Activated CD4-positive, alpha-beta T cell treated with anti-CD3 and anti-CD28 coated beads, Interleukin-2, amount 10 ng/mL, durations not matched to agents 24 days and 14 days (primary cell): Measurements from ENCODE around the gene CCDC88C. TPM values are rescaled to one million over a fixed set of nuclear protein-coding genes. Genes with fewer than 3 reads are reported as not detected.

Experiments used
- DNase-seq: peaks from one replicate; pipeline ENCODE4 v3.0.0; 2022
- H3K27ac Mint-ChIP-seq: one replicate; pipeline ENCODE4 v1.8.0; 2022; ENCODE audit warnings: mild to moderate bottlenecking, mixed read lengths
- H3K27me3 Mint-ChIP-seq: one replicate; pipeline ENCODE4 v1.8.0; 2022; ENCODE audit warnings: mixed read lengths
- H3K36me3 Mint-ChIP-seq: one replicate; pipeline ENCODE4 v1.8.0; 2022; ENCODE audit warnings: low read depth, mild to moderate bottlenecking, mixed read lengths
- H3K4me1 Mint-ChIP-seq: one replicate; pipeline ENCODE4 v1.8.0; 2021; ENCODE audit warnings: mixed read lengths
- H3K4me3 Mint-ChIP-seq: one replicate; pipeline ENCODE4 v1.8.0; 2022; ENCODE audit warnings: mild to moderate bottlenecking, moderate library complexity, mixed read lengths
- H3K9me3 Mint-ChIP-seq: one replicate; pipeline ENCODE4 v1.8.0; 2021; ENCODE audit warnings: mixed read lengths
- intact Hi-C: fragments of 100-400 bp; cut with micrococcal nuclease; formaldehyde crosslinking; loops from one replicate; pipeline ENCODE4 v1.15.1; 2023
- total RNA-seq: library from RNA; stranded (reverse); gene quantifications from 2 replicates; pipeline ENCODE4 v1.2.3, GENCODE V29; 2022

The CCDC88C gene
- total RNA-seq, 1 donor from 2014 or later = 89.9 TPM

DNA sequence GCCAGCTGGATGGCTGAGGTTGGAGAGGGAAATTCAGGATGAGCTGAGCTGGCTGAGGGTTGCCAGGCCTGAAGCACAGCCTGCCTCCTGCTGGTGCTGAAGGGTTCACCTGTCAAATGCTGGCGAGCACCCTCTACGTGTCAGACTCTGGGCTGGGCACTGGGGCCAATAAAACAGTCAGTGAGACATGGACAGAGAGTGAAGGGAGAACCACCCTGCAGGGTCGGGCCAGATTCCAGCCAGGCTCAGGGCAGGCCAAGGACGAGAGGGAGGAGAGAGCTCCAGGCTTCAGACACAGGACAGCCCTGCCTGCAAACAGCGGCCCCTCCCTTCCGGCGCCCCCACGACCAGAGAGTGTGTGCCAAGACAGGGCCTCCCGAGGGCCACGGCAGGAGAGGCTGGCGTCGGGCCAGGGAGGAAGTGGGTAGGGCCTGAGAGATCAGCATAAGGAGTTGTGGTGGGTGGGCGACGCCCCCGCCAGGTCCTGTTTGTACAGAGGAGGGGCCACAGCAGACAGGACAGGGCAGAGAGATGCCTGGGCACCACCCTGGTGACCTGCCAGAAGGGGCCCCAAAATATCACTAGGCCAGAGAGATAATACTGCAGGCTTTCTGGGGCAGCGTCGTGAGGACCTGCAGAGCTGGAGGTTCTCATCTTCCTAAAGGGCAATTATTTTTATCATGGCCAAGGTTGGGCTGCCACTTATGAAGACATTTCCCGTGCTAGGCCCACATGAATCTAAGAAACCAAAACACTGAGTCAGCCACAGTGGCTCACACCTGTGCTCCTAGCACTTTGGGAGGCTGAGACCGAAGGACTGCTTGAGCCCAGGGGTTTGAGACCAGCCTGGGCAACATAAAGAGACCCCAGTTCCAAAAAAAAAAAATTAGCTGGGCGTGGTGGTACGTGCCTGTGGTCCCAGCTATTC, 100.0 kb downstream of the CCDC88C start:
- H3K36me3 Mint-ChIP-seq = peaks cover 55% of the 10 kb centered on the region
- DNase-seq = peak; percentile 90
- no peaks in the 10 kb centered on the region for H3K9me3 Mint-ChIP-seq
- peak overlapping the region; percentile 82 for H3K4me3 Mint-ChIP-seq
- H3K27ac Mint-ChIP-seq = peak overlapping the region; percentile 97
- peaks cover 54% of the 10 kb centered on the region for H3K4me1 Mint-ChIP-seq
- H3K27me3 Mint-ChIP-seq = no peaks in the 10 kb centered on the region
- intact Hi-C loops = loop anchor here (1.0 to 5.0 kb wide), 3 partner anchors 32 to 90 kb away; partner anchors contain the start of gene GPR68

DNA sequence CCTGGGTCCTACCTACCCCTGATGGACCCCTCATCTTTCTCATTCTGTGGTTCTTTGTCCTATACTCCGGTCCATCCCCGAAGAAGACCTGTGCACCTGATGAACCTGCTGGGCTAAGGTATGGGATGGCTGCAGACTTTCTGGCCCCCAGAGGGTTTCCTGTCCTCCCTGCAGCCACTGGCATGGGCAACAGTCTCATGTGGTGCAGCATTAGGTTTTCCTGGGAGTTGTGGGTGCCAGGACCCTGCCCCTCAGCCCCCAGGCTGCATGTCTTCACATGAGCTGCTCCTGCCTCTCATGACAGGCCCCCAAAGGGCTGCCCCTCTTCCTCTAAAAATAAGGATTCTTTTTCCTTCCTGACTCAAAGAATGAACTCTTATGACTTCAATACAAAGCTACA, 100.9 kb downstream of the CCDC88C start:
- peak overlapping the region; percentile 97 for H3K27ac Mint-ChIP-seq
- peaks cover 55% of the 10 kb centered on the region for H3K36me3 Mint-ChIP-seq
- no peaks in the 10 kb centered on the region for H3K27me3 Mint-ChIP-seq
- peaks cover 56% of the 10 kb centered on the region for H3K4me1 Mint-ChIP-seq
- H3K9me3 Mint-ChIP-seq = no peaks in the 10 kb centered on the region
- peak overlapping the region; percentile 82 for H3K4me3 Mint-ChIP-seq
- no peak for DNase-seq
- intact Hi-C loops = loop anchor here (1.0 to 5.0 kb wide), 5 partner anchors 8 to 100 kb away; partner anchors contain the start of gene GPR68

DNA sequence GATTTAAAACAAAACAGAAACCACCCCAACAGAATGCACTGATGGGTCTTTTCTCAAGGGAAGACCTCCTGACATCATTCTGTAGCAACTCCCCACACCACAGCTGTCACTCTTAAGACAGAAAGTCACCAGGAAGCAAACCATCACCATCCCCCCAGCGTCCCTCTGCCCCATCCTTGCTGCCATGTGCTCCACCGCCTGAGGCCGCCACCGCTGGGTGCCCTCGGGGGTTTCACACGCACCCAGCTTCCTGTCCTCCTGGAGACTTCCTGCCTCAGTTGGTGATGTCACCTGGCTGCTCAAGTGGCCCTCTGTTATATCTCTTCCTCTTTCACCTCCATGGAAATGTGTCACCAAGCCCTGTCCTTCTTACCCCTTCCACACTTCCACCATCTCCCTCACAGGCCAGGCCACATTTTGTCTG, 101.8 kb downstream of the CCDC88C start:
- Mint-ChIP-seq H3K4me3 (peak overlapping the region; percentile 82), H3K4me1 (peaks cover 64% of the 10 kb centered on the region), H3K27me3 (no peaks in the 10 kb centered on the region), H3K9me3 (no peaks in the 10 kb centered on the region), H3K36me3 (peaks cover 60% of the 10 kb centered on the region), H3K27ac (peak overlapping the region; percentile 97)
- intact Hi-C loops = loop anchor here (1.0 to 5.0 kb wide), 5 partner anchors 8 to 100 kb away; partner anchors contain the start of gene GPR68
- peak; percentile 95 for DNase-seq

DNA sequence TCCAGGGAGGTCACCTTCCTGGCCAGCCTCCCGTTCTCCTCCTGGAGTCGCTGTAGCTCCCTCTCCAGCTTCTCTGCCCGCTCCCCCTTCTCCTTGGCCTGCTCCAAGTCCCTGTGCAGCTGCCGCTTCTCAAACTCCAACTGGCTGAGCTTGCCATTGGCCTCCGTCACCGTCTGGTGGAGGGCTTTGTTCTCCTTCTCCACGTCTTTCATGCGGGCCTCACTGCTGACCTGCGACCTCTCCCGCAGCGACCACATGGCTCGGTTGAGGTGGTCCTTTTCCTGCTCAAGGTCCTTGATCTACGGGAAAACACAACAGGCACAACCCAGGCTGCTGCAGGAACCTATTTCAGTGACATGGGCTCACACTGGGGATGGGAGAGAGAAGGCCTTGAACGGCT, 103.8 kb downstream of the CCDC88C start:
- Mint-ChIP-seq H3K27me3 (no peaks in the 10 kb centered on the region), H3K36me3 (peaks cover 64% of the 10 kb centered on the region), H3K27ac (peak overlapping the region; percentile 83), H3K4me3 (peak overlapping the region; percentile 73), H3K4me1 (peaks cover 72% of the 10 kb centered on the region), H3K9me3 (no peaks in the 10 kb centered on the region)
- no peak for DNase-seq
- intact Hi-C loops = no loop called here

DNA sequence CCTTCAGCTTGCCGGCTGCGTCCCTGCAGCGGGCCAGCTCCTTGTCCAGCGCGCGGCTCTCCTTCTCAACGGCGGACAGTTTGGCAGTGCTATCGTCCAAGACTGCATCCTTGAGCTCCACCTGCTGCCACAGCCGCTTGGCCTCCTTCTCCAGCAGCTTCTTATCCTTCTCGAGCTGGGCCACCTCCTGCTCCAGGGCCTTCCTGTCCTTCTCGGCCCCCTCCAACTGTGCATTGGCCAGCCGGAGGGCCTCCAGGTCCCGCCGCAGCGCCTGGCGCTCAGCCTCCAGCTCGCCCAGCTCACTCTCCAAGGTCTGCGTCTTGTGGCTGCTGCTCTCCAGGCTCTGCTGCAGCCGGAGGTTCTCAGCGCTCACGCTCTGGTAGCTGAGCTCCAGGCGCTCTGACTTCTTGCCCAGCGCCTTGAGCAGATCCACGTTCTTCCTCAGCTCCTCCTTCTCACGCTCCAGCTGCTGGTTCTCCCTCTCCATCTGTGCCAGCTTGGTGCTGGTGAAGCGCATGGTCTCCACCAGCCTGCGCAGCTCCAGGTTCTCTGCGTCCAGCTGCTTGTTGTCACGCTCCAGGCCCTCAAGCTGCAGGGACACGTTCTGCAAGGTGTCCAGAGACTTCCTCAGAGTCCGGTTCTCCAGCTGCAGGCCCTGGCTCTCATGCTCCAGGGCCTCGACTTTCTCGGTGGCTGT, 104.3 kb downstream of the CCDC88C start:
- no peak for DNase-seq
- Mint-ChIP-seq H3K36me3 (peaks cover 67% of the 10 kb centered on the region), H3K27me3 (no peaks in the 10 kb centered on the region), H3K27ac (peak overlapping the region; percentile 80), H3K4me1 (peaks cover 70% of the 10 kb centered on the region), H3K9me3 (no peaks in the 10 kb centered on the region), H3K4me3 (peak overlapping the region; percentile 73)
- intact Hi-C loops = no loop called here

DNA sequence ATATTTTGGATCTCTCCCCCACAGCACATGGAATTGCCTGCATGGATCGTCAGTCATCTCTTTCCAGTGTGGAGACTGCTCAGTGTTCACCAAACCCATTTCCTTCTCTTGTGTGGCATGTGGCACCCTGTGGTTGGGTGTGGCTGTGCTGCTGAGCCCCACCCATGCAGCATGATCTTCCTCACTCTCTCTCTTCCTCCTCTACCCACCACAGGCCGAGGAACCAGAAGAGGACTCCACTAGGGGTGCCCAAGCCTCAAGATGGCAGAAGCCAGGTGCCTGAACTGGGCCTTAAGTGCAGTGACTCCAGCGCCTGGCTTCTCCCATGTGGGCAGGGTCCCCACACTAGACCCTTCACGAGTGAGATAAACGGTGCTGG, 106.3 kb downstream of the CCDC88C start:
- peak overlapping the region; percentile 91 for H3K27ac Mint-ChIP-seq
- intact Hi-C loops = no loop called here
- peaks cover 72% of the 10 kb centered on the region for H3K36me3 Mint-ChIP-seq
- H3K4me1 Mint-ChIP-seq = peaks cover 55% of the 10 kb centered on the region
- DNase-seq = peak; percentile 84
- H3K9me3 Mint-ChIP-seq = no peaks in the 10 kb centered on the region
- H3K27me3 Mint-ChIP-seq = no peaks in the 10 kb centered on the region
- peak overlapping the region; percentile 66 for H3K4me3 Mint-ChIP-seq

DNA sequence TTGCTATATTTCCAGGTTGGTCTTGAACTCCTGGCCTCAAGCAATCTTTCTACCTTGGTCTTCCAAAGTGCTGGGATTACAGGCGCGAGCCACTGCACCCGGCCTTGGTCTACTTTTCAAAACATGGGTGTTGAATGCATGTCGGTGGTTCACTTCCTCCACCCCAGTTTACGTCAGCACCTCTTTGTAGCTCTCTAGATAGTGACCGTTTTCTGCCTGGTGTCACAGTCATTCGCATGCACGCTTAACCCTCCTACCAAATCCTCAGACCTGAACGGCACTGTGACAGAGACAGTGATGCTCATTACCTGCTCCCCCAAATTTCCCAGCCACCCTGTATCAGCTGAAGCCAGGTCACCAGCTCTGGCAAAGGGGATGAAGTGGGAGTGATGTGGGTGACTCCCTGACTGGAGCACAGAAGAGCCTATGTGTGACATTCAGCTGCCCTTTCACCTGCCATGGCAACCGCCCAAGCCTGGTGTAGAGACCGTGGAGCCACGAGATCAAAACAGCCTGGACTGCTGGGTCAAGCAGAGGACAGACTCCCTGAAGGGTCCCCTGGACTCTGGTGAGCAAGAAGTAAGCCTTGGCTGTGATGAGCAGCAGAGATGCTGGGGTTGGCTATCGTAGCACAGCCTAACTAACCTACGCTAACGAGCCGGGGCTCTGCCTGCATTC, 106.9 kb downstream of the CCDC88C start:
- peaks cover 54% of the 10 kb centered on the region for H3K4me1 Mint-ChIP-seq
- no peaks in the 10 kb centered on the region for H3K27me3 Mint-ChIP-seq
- peak; percentile 80 for DNase-seq
- intact Hi-C loops = no loop called here
- H3K27ac Mint-ChIP-seq = peak overlapping the region; percentile 91
- H3K4me3 Mint-ChIP-seq = peak overlapping the region; percentile 66
- H3K9me3 Mint-ChIP-seq = no peaks in the 10 kb centered on the region
- H3K36me3 Mint-ChIP-seq = peaks cover 73% of the 10 kb centered on the region

DNA sequence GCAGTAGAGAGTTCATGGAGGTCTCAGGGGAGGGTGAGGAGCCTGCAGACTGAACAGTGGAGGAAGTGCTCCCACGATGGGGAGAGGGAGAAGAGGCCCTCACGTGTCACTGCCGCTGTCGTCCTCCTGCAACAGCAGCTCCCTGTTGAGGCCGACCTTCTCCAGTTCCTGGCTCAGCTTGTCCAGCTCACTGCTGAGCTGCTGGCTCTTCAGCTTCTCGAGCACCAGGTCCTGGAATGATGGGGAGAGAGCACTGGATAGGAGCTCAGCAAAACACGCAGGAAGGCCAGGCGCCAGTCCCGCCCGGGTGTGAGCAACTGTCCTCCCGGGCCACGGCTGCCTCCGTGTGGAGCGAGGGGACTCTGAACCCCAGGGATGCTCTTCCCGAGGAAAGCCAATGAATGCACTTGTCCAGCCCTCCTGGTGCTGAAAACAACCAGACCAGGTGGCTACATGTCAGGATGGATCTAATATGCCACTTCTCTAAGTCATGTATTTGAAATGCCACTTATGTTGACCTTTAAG, 107.8 kb downstream of the CCDC88C start:
- Mint-ChIP-seq H3K27ac (peak overlapping the region; percentile 72), H3K9me3 (no peaks in the 10 kb centered on the region), H3K36me3 (peaks cover 76% of the 10 kb centered on the region), H3K27me3 (no peaks in the 10 kb centered on the region), H3K4me1 (peaks cover 50% of the 10 kb centered on the region), H3K4me3 (no peak overlapping the region)
- no peak for DNase-seq
- intact Hi-C loops = no loop called here

GRCh38 chr14:91308337-91308736, 109.3 kb downstream of the CCDC88C start:
- no peak for DNase-seq
- H3K27me3 Mint-ChIP-seq = no peaks in the 10 kb centered on the region
- H3K27ac Mint-ChIP-seq = peak overlapping the region; percentile 34
- H3K4me3 Mint-ChIP-seq = no peak overlapping the region
- peaks cover 75% of the 10 kb centered on the region for H3K36me3 Mint-ChIP-seq
- intact Hi-C loops = no loop called here
- peaks cover 42% of the 10 kb centered on the region for H3K4me1 Mint-ChIP-seq
- H3K9me3 Mint-ChIP-seq = no peaks in the 10 kb centered on the region

GRCh38 chr14:91307652-91308051, 110.0 kb downstream of the CCDC88C start:
- intact Hi-C loops = no loop called here
- no peak overlapping the region for H3K4me3 Mint-ChIP-seq
- H3K9me3 Mint-ChIP-seq = no peaks in the 10 kb centered on the region
- peaks cover 42% of the 10 kb centered on the region for H3K4me1 Mint-ChIP-seq
- H3K27me3 Mint-ChIP-seq = no peaks in the 10 kb centered on the region
- no peak for DNase-seq
- peaks cover 73% of the 10 kb centered on the region for H3K36me3 Mint-ChIP-seq
- H3K27ac Mint-ChIP-seq = no peak overlapping the region

DNA sequence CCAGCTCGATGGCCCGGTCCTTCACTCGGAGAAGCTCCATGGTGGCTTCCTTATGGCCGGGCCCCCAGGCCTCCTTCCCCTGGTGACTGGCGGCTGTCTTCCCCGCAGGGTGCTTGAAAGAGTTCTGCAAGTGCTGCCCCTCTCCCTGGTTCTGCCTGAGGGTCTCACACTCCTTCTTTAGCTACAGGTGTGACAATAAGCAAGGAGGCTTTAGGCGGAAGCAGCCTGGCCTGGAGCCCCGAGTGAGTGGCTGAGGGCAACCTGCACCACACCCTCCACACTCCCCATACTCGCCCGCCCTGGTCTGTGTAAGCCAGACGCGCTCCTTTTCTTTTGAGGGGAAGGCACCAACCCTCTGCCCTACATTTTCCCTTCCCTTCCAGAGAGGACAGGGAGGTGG, 110.6 kb downstream of the CCDC88C start:
- intact Hi-C loops = no loop called here
- Mint-ChIP-seq H3K4me3 (no peak overlapping the region), H3K4me1 (peaks cover 47% of the 10 kb centered on the region)

GRCh38 chr14:91306547-91306946, 111.1 kb downstream of the CCDC88C start:
- DNase-seq = no peak
- H3K9me3 Mint-ChIP-seq = no peaks in the 10 kb centered on the region
- peaks cover 81% of the 10 kb centered on the region for H3K36me3 Mint-ChIP-seq
- no peak overlapping the region for H3K4me3 Mint-ChIP-seq
- H3K27me3 Mint-ChIP-seq = no peaks in the 10 kb centered on the region
- peaks cover 50% of the 10 kb centered on the region for H3K4me1 Mint-ChIP-seq
- H3K27ac Mint-ChIP-seq = peak overlapping the region; percentile 22
- intact Hi-C loops = no loop called here

More for the DNA sequence above, 110.6 kb downstream of the CCDC88C start:
- peaks cover 78% of the 10 kb centered on the region for H3K36me3 Mint-ChIP-seq
- no peak for DNase-seq
- H3K27me3 Mint-ChIP-seq = no peaks in the 10 kb centered on the region
- no peak overlapping the region for H3K27ac Mint-ChIP-seq
- no peaks in the 10 kb centered on the region for H3K9me3 Mint-ChIP-seq

DNA sequence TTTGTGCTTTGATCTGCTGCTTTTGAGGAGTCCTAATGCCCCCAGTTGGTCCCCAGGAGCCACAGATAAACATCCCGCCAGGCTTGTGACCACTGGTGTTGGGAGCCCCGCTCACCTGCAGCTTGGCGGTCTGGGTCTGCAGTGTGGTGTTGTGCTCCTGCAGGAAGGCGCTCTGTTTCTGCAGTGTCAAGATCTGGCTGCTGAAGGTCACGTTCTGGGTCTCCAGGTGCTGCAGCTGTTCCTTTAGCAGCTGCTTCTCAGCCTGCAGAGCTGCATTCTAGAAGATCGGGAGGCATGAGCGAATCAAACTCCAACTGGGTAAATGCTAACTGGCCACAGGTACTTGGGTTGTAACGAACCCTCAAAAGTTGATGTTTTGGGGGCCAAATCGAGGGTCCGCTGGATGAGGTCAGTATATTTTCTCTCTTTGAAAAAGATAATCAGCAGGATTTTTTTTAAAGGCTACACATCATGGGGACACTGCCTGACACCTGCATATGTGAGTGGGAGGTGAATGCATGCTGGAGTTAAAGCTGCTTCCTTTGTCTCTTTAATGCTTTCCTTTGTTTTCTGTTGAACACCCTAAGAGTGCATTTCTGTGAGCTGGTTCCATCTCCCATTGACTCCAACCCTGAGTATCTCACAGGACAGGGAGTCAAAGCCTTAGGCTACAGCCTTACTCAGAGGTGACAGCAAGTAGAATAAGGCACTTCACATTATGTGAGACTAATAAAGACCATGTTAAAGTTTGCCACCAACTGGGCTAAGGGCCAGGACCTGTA, 111.8 kb downstream of the CCDC88C start:
- Mint-ChIP-seq H3K36me3 (peaks cover 81% of the 10 kb centered on the region), H3K9me3 (no peaks in the 10 kb centered on the region), H3K27me3 (no peaks in the 10 kb centered on the region), H3K4me3 (no peak overlapping the region), H3K4me1 (peaks cover 49% of the 10 kb centered on the region), H3K27ac (peak overlapping the region; percentile 42)
- intact Hi-C loops = no loop called here
- DNase-seq = no peak
